Measurements from ENCODE around the gene BMP8B. TPM values are rescaled to one million over a fixed set of nuclear protein-coding genes. Genes with fewer than 3 reads are reported as not detected.

The BMP8B gene
- polyA plus RNA-seq, 3 donors = 0.14 to 1.3 (median 0.24) TPM

- no peak for DNase-seq
- Mint-ChIP-seq H3K27ac (no peak overlapping the region), H3K4me1 (peaks cover 4% of the 10 kb centered on the region), H3K27me3 (ENCODE audit: low read depth in 3 of 3) (peaks cover 43 to 57% (median 51%) of the 10 kb centered on the region in 3 donors), H3K36me3 (no peaks in the 10 kb centered on the region), H3K4me3 (no peak overlapping the region), H3K9me3 (peaks cover 0 to 4% (median 0%) of the 10 kb centered on the region in 7 donors)
- H3K4me2 ChIP-seq (replicated peaks; ENCODE audit: extremely low read depth, low read length, poor library complexity, severe bottlenecking) = no peak overlapping the region
- H3K9me3 ChIP-seq (replicated peaks in 1 of 2; ENCODE audit: control insufficient read depth in 1 of 2, insufficient read depth in 1 of 2, low read length in 2 of 2) = peaks cover 0 to 3% of the 10 kb centered on the region in 2 donors
- H3K4me1 ChIP-seq (ENCODE audit: control insufficient read depth in 1 of 2, insufficient read depth in 2 of 2, low read length in 2 of 2) = no peaks in the 10 kb centered on the region
- no CpG with 5 or more reads among the region's 2 CpGs for WGBS (ENCODE audit: insufficient coverage)
- no peak overlapping the region for H2AFZ ChIP-seq (ENCODE audit: insufficient read depth, low read depth, low read length, poor library complexity, severe bottlenecking)
- H3K36me3 ChIP-seq (replicated peaks in 1 of 2; ENCODE audit: control insufficient read depth in 1 of 2, insufficient read depth in 2 of 2, low read length in 2 of 2) = no peaks in the 10 kb centered on the region
- H4K20me1 ChIP-seq (ENCODE audit: insufficient read depth, low read length) = no peaks in the 10 kb centered on the region
- intact Hi-C loops (cut with micrococcal nuclease) = loop anchor here in 1 of 2 donors (5.0 kb wide), 1 partner anchor 65 kb away; no protein-coding TSS in a partner anchor
- H3K4me3 ChIP-seq (replicated peaks in 1 of 3; ENCODE audit: low read depth in 2 of 3, low read length in 3 of 3) = no peak overlapping the region
- H3K9ac ChIP-seq (ENCODE audit: insufficient read depth, low read length, poor library complexity, severe bottlenecking) = no peak overlapping the region
- H3K27me3 ChIP-seq (ENCODE audit: control insufficient read depth in 2 of 2, insufficient read depth in 2 of 2, low read length in 2 of 2) = peaks cover 26 to 59% of the 10 kb centered on the region in 2 donors
- no peak for TF ChIP-seq CTCF (IDR thresholded peaks at IDR 0.05)
- no peaks in the 10 kb centered on the region for H3K79me2 ChIP-seq (ENCODE audit: insufficient read depth, low read length)
- H3K27ac ChIP-seq (ENCODE audit: low read depth in 1 of 2, low read length in 2 of 2) = no peak overlapping the region
Measured at GRCh38 chr1:39722495-39722894, 66.2 kb downstream of the BMP8B start.

DNA sequence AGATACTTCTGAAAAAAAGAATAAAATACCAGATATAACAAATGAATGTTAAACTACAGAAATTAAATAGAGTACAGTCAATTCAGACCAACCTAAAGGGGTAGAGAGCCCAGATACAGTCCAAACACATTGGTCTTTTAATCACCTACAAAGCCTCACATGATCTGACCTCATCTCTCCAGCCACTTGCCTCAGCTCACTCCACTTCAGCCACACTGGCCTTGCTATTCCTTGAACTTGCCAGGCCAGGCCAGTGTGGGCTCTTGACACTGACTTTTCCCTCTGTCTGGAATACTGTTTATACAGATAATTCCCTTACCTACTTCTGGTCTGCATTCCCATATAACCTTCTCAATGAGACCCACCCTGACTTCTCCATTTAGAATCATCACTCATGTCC is 67.0 kb downstream of the BMP8B start:
- Histone ChIP-seq H3K36me3 (replicated peaks in 1 of 2; ENCODE audit: control insufficient read depth in 1 of 2, insufficient read depth in 2 of 2, low read length in 2 of 2) (no peaks in the 10 kb centered on the region), H3K27ac (ENCODE audit: low read depth in 1 of 2, low read length in 2 of 2) (no peak overlapping the region), H3K9me3 (replicated peaks in 1 of 2; ENCODE audit: control insufficient read depth in 1 of 2, insufficient read depth in 1 of 2, low read length in 2 of 2) (no peaks in the 10 kb centered on the region), H4K20me1 (ENCODE audit: insufficient read depth, low read length) (no peaks in the 10 kb centered on the region), H3K4me1 (ENCODE audit: control insufficient read depth in 1 of 2, insufficient read depth in 2 of 2, low read length in 2 of 2) (no peaks in the 10 kb centered on the region), H3K27me3 (ENCODE audit: control insufficient read depth in 2 of 2, insufficient read depth in 2 of 2, low read length in 2 of 2) (peaks cover 22 to 58% of the 10 kb centered on the region in 2 donors), H2AFZ (ENCODE audit: insufficient read depth, low read depth, low read length, poor library complexity, severe bottlenecking) (no peak overlapping the region), H3K4me2 (replicated peaks; ENCODE audit: extremely low read depth, low read length, poor library complexity, severe bottlenecking) (no peak overlapping the region), H3K9ac (ENCODE audit: insufficient read depth, low read length, poor library complexity, severe bottlenecking) (no peak overlapping the region), H3K79me2 (ENCODE audit: insufficient read depth, low read length) (no peaks in the 10 kb centered on the region), H3K4me3 (replicated peaks in 1 of 3; ENCODE audit: low read depth in 2 of 3, low read length in 3 of 3) (no peak overlapping the region)
- H3K36me3 Mint-ChIP-seq = no peaks in the 10 kb centered on the region
- peaks cover 0 to 2% (median 0%) of the 10 kb centered on the region in 7 donors for H3K9me3 Mint-ChIP-seq
- no peak for DNase-seq
- peaks cover 34 to 52% (median 45%) of the 10 kb centered on the region in 3 donors for H3K27me3 Mint-ChIP-seq (ENCODE audit: low read depth in 3 of 3)
- H3K4me1 Mint-ChIP-seq = no peaks in the 10 kb centered on the region
- H3K27ac Mint-ChIP-seq = no peak overlapping the region
- TF ChIP-seq CTCF (IDR thresholded peaks at IDR 0.05) = no peak
- peak overlapping the region in 1 of 2 donors; percentile 40 for H3K4me3 Mint-ChIP-seq
- intact Hi-C loops (cut with micrococcal nuclease) = loop anchor here (2.0 to 5.0 kb wide), 2 partner anchors 64 to 111 kb away; no protein-coding TSS in a partner anchor

Measured in CD14-positive monocyte (primary cell).